ENCODE results near the gene GPX4. TPM values are rescaled to one million over a fixed set of nuclear protein-coding genes. Genes with fewer than 3 reads are reported as not detected.

GPX4 gene
- total and polyA plus RNA-seq, 2 donors (not counting 3 experiments of a cell fraction or from before 2014, with no cell fraction given), result 469 to 1,136 TPM

GRCh38 chr19:1111641-1112267 lies 8.0 kb downstream of the GPX4 start:
- Histone ChIP-seq H4K20me1 (replicated peaks; ENCODE audit: control insufficient read depth, extremely low read depth, insufficient read depth, low read length) (no peaks in the 10 kb centered on the region), H3K79me2 (ENCODE audit: control insufficient read depth, insufficient read depth, low read length) (peaks cover under 1% of the 10 kb centered on the region), H3K9me1 (replicated peaks; ENCODE audit: control insufficient read depth, extremely low read depth, insufficient read depth, low read length) (no peaks in the 10 kb centered on the region), H3K4me2 (ENCODE audit: insufficient read depth, low read length) (no peak overlapping the region), H3K4me3 (replicated peaks in 1 of 3; ENCODE audit: insufficient read depth in 1 of 3, low read depth in 1 of 3, low read length in 3 of 3) (no peak overlapping the region), H3K9me3 (replicated peaks; ENCODE audit: control insufficient read depth, insufficient read depth, low read length) (no peaks in the 10 kb centered on the region), H3K27ac (ENCODE audit: insufficient read depth, low read depth, low read length) (no peak overlapping the region), H3K27me3 (ENCODE audit: control insufficient read depth in 2 of 2, insufficient read depth in 2 of 2, low read length in 2 of 2) (no peaks in the 10 kb centered on the region), H3K9ac (replicated peaks; ENCODE audit: extremely low read depth, insufficient read depth, low read length) (no peak overlapping the region), H3K4me1 (ENCODE audit: control insufficient read depth, extremely low read depth, insufficient read depth, low read length) (peaks cover 5% of the 10 kb centered on the region), H3K36me3 (ENCODE audit: control insufficient read depth in 2 of 2, extremely low read depth in 1 of 2, insufficient read depth in 2 of 2, low read length in 2 of 2) (peaks cover 9 to 39% of the 10 kb centered on the region in 2 experiments), H2AFZ (ENCODE audit: low read depth, low read length) (no peak overlapping the region)
- DNase-seq (ENCODE audit: low read depth, low spot score), result no peak
- ChIA-PET CTCF (interaction anchor here (4.4 kb wide), 1 partner anchor 82 kb away, joined by 80 read pairs; no protein-coding TSS in a partner anchor), POLR2A (interaction anchor here (0.6 kb wide), 1 partner anchor 83 kb away, joined by 3 read pairs; no protein-coding TSS in a partner anchor)
- intact Hi-C loops (cut with micrococcal nuclease) (loop anchor here (2.0 to 5.0 kb wide), 2 partner anchors 81 to 129 kb away; partner anchors contain the start of gene ATP5F1D), dilution Hi-C loops (cut with MboI; ENCODE audit: extremely low pct_ligation_motif_present, low sequenced_read_pairs) (no loop called here)
- BruUV-seq (replicated peaks), result no TSS peak
- TF ChIP-seq CTCF (IDR thresholded peaks at IDR 0.05; ENCODE audit: extremely low read depth in 1 of 2, insufficient read depth in 1 of 2, low read depth in 1 of 2, low read length in 2 of 2) (no peak), JUN (IDR thresholded peaks at IDR 0.05; ENCODE audit: borderline replicate concordance, insufficient read depth, insufficient read length, low read depth) (no peak), MAX (IDR thresholded peaks at IDR 0.05; ENCODE audit: insufficient read depth, insufficient read length) (no peak), FOS (IDR thresholded peaks at IDR 0.05; ENCODE audit: borderline replicate concordance, insufficient read depth, low read length) (no peak), MYC (IDR thresholded peaks at IDR 0.05; ENCODE audit: low read depth, low read length) (no peak), POLR2A (IDR thresholded peaks at IDR 0.05; ENCODE audit: low read depth, low read length) (no peak)
- FAIRE-seq, result no peak

Measured in endothelial cell of umbilical vein (primary cell).